Erythroblast (primary cell): ENCODE results near the gene CBFB.

Source experiments
- GATA1 ChIP-seq: IDR thresholded peaks from 2 replicates; pipeline ENCODE4 v1.6.1; 2011; ENCODE audit warnings: low read depth, mild to moderate bottlenecking, control low read depth, low read length, moderate library complexity
- POLR2A ChIP-seq: IDR thresholded peaks from 2 replicates; pipeline ENCODE4 v1.6.1; 2011; ENCODE audit warnings: mild to moderate bottlenecking, low read length

- no peak for TF ChIP-seq POLR2A
- TF ChIP-seq GATA1 = no peak
These were observed 4.4 kb upstream of the CBFB start for GRCh38 chr16:67024384-67025209.
